IPS-18a (cell line): ENCODE data around the gene PCAT6.

Source experiments
- H3K27ac ChIP-seq: one replicate; pipeline ENCODE4 v1.5.1; 2013; ENCODE audit warnings: low read length
- H3K27me3 ChIP-seq: one replicate; pipeline ENCODE4 v1.6.1; 2013; ENCODE audit warnings: mild to moderate bottlenecking, low read length; ENCODE audit not compliant: control insufficient read depth, insufficient read depth
- H3K36me3 ChIP-seq: one replicate; pipeline ENCODE4 v1.6.1; 2013; ENCODE audit warnings: low read depth, low read length; ENCODE audit not compliant: control insufficient read depth
- H3K4me1 ChIP-seq: one replicate; pipeline ENCODE4 v1.6.1; 2013; ENCODE audit warnings: low read depth, low read length; ENCODE audit not compliant: control insufficient read depth
- H3K4me3 ChIP-seq: one replicate; pipeline ENCODE4 v1.5.1; 2013; ENCODE audit warnings: low read length
- H3K9ac ChIP-seq: one replicate; pipeline ENCODE4 v1.6.1; 2013; ENCODE audit warnings: mild to moderate bottlenecking, low read length, moderate library complexity
- H3K9me3 ChIP-seq: one replicate; pipeline ENCODE4 v1.6.1; 2013; ENCODE audit warnings: low read depth, low read length; ENCODE audit not compliant: control insufficient read depth

The PCAT6 gene

DNA sequence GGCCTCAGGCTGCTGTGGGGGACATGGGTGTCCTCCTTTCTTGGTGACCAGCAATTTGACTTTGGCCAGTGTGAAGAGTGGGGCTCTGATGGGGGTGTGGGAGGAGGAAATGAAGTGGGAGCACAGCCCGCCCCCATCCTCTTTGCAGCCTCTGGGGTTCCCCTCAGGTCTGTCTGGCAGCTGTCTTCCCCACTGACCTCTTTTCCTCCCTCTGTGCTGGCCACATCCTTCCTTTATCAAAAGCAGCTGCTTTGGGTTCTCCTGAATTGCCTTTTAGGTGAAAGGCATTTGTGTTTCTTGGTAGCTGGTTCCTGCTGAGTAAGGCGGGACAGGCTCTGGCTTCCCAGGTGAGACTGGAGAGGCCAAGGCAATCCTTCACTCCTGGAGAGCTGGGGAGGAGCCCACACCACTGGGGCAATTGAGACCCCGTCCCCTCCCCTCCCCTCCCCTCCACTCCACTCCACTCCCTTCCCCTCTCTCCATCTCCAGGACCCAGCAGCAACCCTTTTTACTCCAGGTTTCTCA is 24.9 kb downstream of the PCAT6 start:
- H3K27ac ChIP-seq, result no peak overlapping the region
- no peak overlapping the region for H3K9ac ChIP-seq
- H3K4me1 ChIP-seq, result peaks cover 10% of the 10 kb centered on the region

GRCh38 chr1:202836623-202837403 is 26.1 kb downstream of the PCAT6 start:
- H3K27ac ChIP-seq, result no peak overlapping the region

More for the DNA sequence above, 24.9 kb downstream of the PCAT6 start:
- no peaks in the 10 kb centered on the region for H3K9me3 ChIP-seq
- no peaks in the 10 kb centered on the region for H3K36me3 ChIP-seq
- H3K27me3 ChIP-seq, result no peaks in the 10 kb centered on the region
- H3K4me3 ChIP-seq, result no peak overlapping the region

GRCh38 chr1:202837746-202838262 is 27.1 kb downstream of the PCAT6 start:
- no peak overlapping the region for H3K9ac ChIP-seq
- no peak overlapping the region for H3K27ac ChIP-seq
- no peak overlapping the region for H3K4me3 ChIP-seq
- peaks cover 10% of the 10 kb centered on the region for H3K4me1 ChIP-seq
- H3K36me3 ChIP-seq, result no peaks in the 10 kb centered on the region
- H3K9me3 ChIP-seq, result no peaks in the 10 kb centered on the region
- no peaks in the 10 kb centered on the region for H3K27me3 ChIP-seq

More at GRCh38 chr1:202836623-202837403, 26.1 kb downstream of the PCAT6 start:
- no peaks in the 10 kb centered on the region for H3K36me3 ChIP-seq
- no peak overlapping the region for H3K9ac ChIP-seq
- H3K4me1 ChIP-seq, result peaks cover 10% of the 10 kb centered on the region
- H3K4me3 ChIP-seq, result no peak overlapping the region
- no peaks in the 10 kb centered on the region for H3K9me3 ChIP-seq
- no peaks in the 10 kb centered on the region for H3K27me3 ChIP-seq

DNA sequence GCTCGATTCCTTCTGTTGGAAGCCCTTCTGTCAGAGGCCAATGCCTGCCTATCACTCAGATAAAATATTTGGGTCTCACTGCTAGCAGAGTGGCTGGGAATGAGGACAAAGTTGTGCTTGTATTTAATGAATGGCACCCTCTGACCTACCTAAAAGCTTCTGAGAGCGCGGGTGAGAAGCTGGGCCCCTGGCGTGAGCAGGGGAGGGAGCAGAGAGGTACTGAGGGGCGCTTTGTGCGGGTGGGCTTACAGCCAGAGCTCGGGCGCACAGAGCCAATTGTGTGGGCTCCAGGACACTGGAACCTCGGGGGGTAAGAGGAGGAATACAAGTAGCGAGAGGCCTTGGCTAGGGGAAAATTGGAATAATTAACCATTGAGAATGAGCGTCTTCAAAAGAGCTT is 32.3 kb downstream of the PCAT6 start:
- H3K27ac ChIP-seq, result no peak overlapping the region
- H3K9me3 ChIP-seq, result no peaks in the 10 kb centered on the region
- no peak overlapping the region for H3K4me3 ChIP-seq
- H3K9ac ChIP-seq, result no peak overlapping the region
- no peaks in the 10 kb centered on the region for H3K4me1 ChIP-seq
- no peaks in the 10 kb centered on the region for H3K27me3 ChIP-seq
- no peaks in the 10 kb centered on the region for H3K36me3 ChIP-seq

- Histone ChIP-seq H3K27me3 (no peaks in the 10 kb centered on the region), H3K36me3 (no peaks in the 10 kb centered on the region), H3K9ac (no peak overlapping the region), H3K4me3 (no peak overlapping the region), H3K27ac (no peak overlapping the region), H3K9me3 (no peaks in the 10 kb centered on the region), H3K4me1 (no peaks in the 10 kb centered on the region)
Measured at GRCh38 chr1:202844259-202844658, 33.5 kb downstream of the PCAT6 start.

- Histone ChIP-seq H3K4me1 (no peaks in the 10 kb centered on the region), H3K27me3 (no peaks in the 10 kb centered on the region), H3K27ac (no peak overlapping the region), H3K4me3 (no peak overlapping the region), H3K36me3 (no peaks in the 10 kb centered on the region), H3K9me3 (no peaks in the 10 kb centered on the region), H3K9ac (no peak overlapping the region)
Measured at GRCh38 chr1:202844935-202845334, 34.2 kb downstream of the PCAT6 start.

GRCh38 chr1:202848191-202848542 is 37.4 kb downstream of the PCAT6 start:
- Histone ChIP-seq H3K27me3 (no peaks in the 10 kb centered on the region), H3K4me1 (no peaks in the 10 kb centered on the region), H3K36me3 (peaks cover 11% of the 10 kb centered on the region), H3K27ac (no peak overlapping the region), H3K4me3 (no peak overlapping the region), H3K9ac (no peak overlapping the region), H3K9me3 (no peaks in the 10 kb centered on the region)

DNA sequence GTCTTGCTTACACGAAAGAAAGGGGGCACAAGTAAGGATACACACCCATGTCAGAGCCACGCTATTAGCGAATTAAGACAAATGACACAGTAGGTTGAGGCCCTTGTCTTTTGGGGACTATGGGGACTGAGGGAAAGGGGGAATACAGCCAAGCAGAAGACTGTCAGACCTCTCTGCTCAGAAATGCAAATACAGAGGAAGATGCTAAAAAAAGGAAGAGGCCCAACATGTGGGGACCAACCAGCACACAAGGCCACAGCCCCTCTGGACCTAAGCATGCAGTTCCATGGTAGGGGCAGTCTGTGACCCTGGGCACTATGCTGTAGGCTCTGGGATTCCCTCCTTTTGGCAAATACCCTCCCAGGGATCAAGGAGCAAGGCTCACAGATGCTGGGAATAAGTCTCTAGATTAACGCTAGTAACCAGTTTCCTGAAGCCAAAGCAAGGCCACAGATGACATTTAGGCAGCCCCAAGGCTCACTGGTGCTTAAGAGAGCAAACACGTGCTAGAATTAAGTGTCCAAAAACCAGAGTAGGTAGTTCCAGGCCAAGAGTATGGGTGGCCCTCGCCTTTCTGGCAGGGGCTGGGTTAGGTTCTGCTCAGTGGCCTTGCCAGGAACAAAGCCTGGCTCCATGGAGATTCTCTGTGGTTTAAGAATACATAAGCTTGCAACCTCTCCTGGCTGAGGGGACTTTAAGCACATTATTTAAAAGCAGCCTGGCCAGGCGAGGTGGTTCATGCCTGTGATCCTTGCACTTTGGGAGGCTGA is 40.0 kb downstream of the PCAT6 start:
- Histone ChIP-seq H3K4me3 (no peak overlapping the region), H3K9me3 (no peaks in the 10 kb centered on the region), H3K27ac (no peak overlapping the region), H3K4me1 (no peaks in the 10 kb centered on the region), H3K27me3 (no peaks in the 10 kb centered on the region), H3K36me3 (peaks cover 22% of the 10 kb centered on the region), H3K9ac (no peak overlapping the region)

DNA sequence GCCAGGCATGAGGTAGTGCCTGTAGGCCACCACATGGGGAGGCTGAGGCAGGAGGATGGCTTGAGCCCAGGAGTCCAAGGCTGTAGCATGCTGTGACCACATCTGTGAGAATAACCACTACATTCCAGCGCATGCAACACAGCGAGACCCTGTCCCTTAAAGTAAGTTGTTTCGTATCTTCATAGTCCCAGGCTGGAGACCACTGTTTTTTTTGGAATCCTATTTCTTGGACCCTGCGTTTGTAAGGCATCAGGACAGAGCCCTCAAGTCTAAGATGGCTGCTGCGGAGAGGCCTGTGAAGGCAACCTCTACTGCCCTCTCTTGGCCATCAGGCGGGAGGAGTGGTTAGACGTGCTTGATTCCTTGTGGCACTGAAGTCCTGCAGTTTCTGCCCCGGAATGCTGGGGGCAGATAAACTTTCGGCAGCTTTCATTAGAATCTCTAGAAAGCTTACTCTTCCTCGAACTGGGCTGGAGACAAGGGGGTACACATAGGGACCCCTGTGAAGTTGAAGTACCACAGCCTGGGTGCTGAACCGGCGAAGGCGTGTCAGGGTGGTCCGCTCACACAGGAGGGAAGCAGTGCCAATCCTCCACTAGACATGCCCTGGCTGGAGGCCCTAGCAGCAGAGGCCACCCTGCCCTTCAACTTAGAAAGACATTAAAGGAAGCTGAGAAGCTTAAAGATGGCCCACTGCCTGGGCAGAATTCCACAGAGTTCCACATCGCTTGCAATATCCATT is 41.6 kb downstream of the PCAT6 start:
- Histone ChIP-seq H3K27me3 (no peaks in the 10 kb centered on the region), H3K4me3 (no peak overlapping the region), H3K36me3 (peaks cover 36% of the 10 kb centered on the region), H3K27ac (no peak overlapping the region), H3K4me1 (no peaks in the 10 kb centered on the region), H3K9me3 (no peaks in the 10 kb centered on the region), H3K9ac (no peak overlapping the region)

DNA sequence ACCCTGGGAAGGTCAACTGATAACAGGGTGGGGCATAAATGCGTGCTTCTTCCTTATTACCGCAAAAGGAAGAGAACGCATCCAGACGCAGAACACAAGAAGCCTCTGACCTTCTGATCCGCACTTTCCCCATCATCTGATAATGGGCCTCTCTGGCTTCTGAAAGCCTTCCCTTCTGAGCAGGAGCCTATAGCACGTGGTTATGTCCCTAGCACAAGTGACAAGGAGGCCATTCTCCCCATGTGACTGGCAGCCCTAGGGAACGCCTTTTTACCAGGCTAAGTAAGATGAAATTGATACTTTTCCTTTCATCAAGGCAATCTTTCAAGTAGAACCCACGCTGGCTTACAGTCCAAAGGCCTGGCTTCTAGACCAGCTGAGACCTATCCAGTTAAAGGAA is 44.0 kb downstream of the PCAT6 start:
- no peaks in the 10 kb centered on the region for H3K4me1 ChIP-seq
- peaks cover 45% of the 10 kb centered on the region for H3K36me3 ChIP-seq

GRCh38 chr1:202856014-202856413 is 45.3 kb downstream of the PCAT6 start:
- no peaks in the 10 kb centered on the region for H3K27me3 ChIP-seq
- no peak overlapping the region for H3K9ac ChIP-seq
- H3K36me3 ChIP-seq, result peaks cover 41% of the 10 kb centered on the region
- no peaks in the 10 kb centered on the region for H3K9me3 ChIP-seq
- H3K4me1 ChIP-seq, result no peaks in the 10 kb centered on the region
- H3K4me3 ChIP-seq, result no peak overlapping the region
- no peak overlapping the region for H3K27ac ChIP-seq

More for the DNA sequence above, 44.0 kb downstream of the PCAT6 start:
- H3K9ac ChIP-seq, result no peak overlapping the region
- H3K4me3 ChIP-seq, result no peak overlapping the region
- no peaks in the 10 kb centered on the region for H3K27me3 ChIP-seq
- H3K9me3 ChIP-seq, result no peaks in the 10 kb centered on the region
- no peak overlapping the region for H3K27ac ChIP-seq
